HCT116 (cell line): ENCODE data around the gene SYDE2. TPM values are rescaled to one million over a fixed set of nuclear protein-coding genes. Genes with fewer than 3 reads are reported as not detected.

ENCODE experiments used
- ATAC-seq: fragments of 200-7000 bp; cut with Tn5 transposase; 2 replicates; pipeline ENCODE4 v1.9.1; 2020; ENCODE audit warnings: mild to moderate bottlenecking, moderate library complexity
- BruUV-seq: library from RNA; stranded (reverse); fragments of 400-500 nt; replicated peaks from 2 replicates; lab custom pipeline; 2021; lab: Mats Ljungman, UMichigan
- CTCF ChIA-PET: fragments of 300-600 bp; sonication (Branson Sonifier 250); formaldehyde crosslinking; loops from one replicate; lab custom pipeline; 2021; ENCODE audit warnings: antibody characterized with exemption; lab: Charles Lee
- POLR2A ChIA-PET: fragments of 300-600, 350-600 bp; sonication (Branson Sonifier 250); formaldehyde crosslinking; loops from one replicate; lab custom pipeline; 2021; ENCODE audit warnings: antibody characterized with exemption; lab: Charles Lee
- RAD21 ChIA-PET, 2 experiments: fragments of 300-600 bp; sonication (Branson Sonifier 250); formaldehyde crosslinking; loops; one replicate each; lab custom pipeline; 2023; ENCODE audit warnings: low total read pairs in 2 of 2; ENCODE audit not compliant: uncharacterized antibody in 2 of 2, unreplicated experiment in 2 of 2, low non-redundant PET in 1 of 2; lab: Charles Lee
- DNase-seq: peaks from one replicate; pipeline ENCODE4 v3.0.0-alpha.2; 2010; ENCODE audit warnings: low read depth, low spot score
- H2AFZ ChIP-seq: fragments of 200-600 bp; shearing (Covaris generic), sonication (generic); 2 replicates; pipeline ENCODE4 v1.6.1; 2017; ENCODE audit warnings: low read depth, mixed run types, mixed read lengths, antibody characterized with exemption, low read length; ENCODE audit not compliant: poor library complexity, severe bottlenecking
- H3K27ac ChIP-seq: 2 replicates; pipeline ENCODE4 v1.5.1; 2012; ENCODE audit warnings: low read depth, low read length
- H3K27me3 ChIP-seq: fragments of 200-600 bp; sonication (generic); 2 replicates; pipeline ENCODE4 v1.6.1; 2016; ENCODE audit warnings: mixed run types, low read length, mixed read lengths; ENCODE audit not compliant: insufficient read depth
- H3K36me3 ChIP-seq, 2 experiments: fragments of 200-500 bp in 1 of 2; fragments of 200-600 bp in 1 of 2; sonication (Bioruptor generic) in 1 of 2; sonication (generic) in 1 of 2; 2 replicates each; pipeline versions ENCODE4 v1.5.1 to v1.6.1; 2014 to 2016; ENCODE audit warnings: low read length in 2 of 2, inconsistent platforms in 1 of 2, mixed read lengths in 1 of 2, mixed run types in 1 of 2; ENCODE audit not compliant: insufficient read depth in 2 of 2, control insufficient read depth in 1 of 2
- H3K4me1 ChIP-seq, 2 experiments: fragments of 200-600 bp in 1 of 2; sonication (generic) in 1 of 2; 2 replicates each; pipeline versions ENCODE4 v1.5.1 to v1.6.1; 2012 to 2017; ENCODE audit warnings: low read length in 2 of 2, inconsistent platforms in 1 of 2, mild to moderate bottlenecking in 1 of 2, mixed read lengths in 1 of 2, mixed run types in 1 of 2, moderate library complexity in 1 of 2; ENCODE audit not compliant: insufficient read depth in 2 of 2, control insufficient read depth in 1 of 2
- H3K4me2 ChIP-seq: fragments of 200-600 bp; sonication (generic); 2 replicates; pipeline ENCODE4 v1.6.1; 2017; ENCODE audit warnings: mixed run types, low read length, mixed read lengths
- H3K4me3 ChIP-seq, 2 experiments: fragments of 200-600 bp in 1 of 2; sonication (generic) in 1 of 2; replicated peaks in 1 of 2; 2 replicates each; pipeline ENCODE4 v1.5.1; 2011 to 2016; ENCODE audit warnings: low read length in 2 of 2, control low read depth in 1 of 2, low read depth in 1 of 2, mild to moderate bottlenecking in 1 of 2, mixed read lengths in 1 of 2, mixed run types in 1 of 2
- H3K79me2 ChIP-seq: fragments of 200-600 bp; sonication (generic); 2 replicates; pipeline ENCODE4 v1.6.1; 2017; ENCODE audit warnings: mild to moderate bottlenecking, mixed run types, low read length, moderate library complexity, mixed read lengths; ENCODE audit not compliant: insufficient read depth
- H3K9ac ChIP-seq: fragments of 200-600 bp; sonication (generic); 2 replicates; pipeline ENCODE4 v1.6.1; 2016; ENCODE audit warnings: low read length, mixed read lengths
- H3K9me2 ChIP-seq: fragments of 200-600 bp; sonication (generic), shearing (Covaris generic); 2 replicates; pipeline ENCODE4 v1.6.1; 2017; ENCODE audit warnings: mixed run types, mild to moderate bottlenecking, moderate library complexity; ENCODE audit not compliant: insufficient read depth
- H3K9me3 ChIP-seq, 2 experiments: fragments of 200-500 bp in 1 of 2; fragments of 200-600 bp in 1 of 2; sonication (Bioruptor generic) in 1 of 2; sonication (generic) in 1 of 2; 2 replicates each; pipeline ENCODE4 v1.6.1; 2014 to 2017; ENCODE audit warnings: low read length in 2 of 2, mixed read lengths in 2 of 2, inconsistent platforms in 1 of 2, low read depth in 1 of 2, mild to moderate bottlenecking in 1 of 2, mixed run types in 1 of 2, moderate library complexity in 1 of 2; ENCODE audit not compliant: control insufficient read depth in 1 of 2, insufficient read depth in 1 of 2
- H4K20me1 ChIP-seq: fragments of 200-600 bp; sonication (generic), shearing (Covaris generic); 2 replicates; pipeline ENCODE4 v1.6.1; 2017; ENCODE audit warnings: mixed run types, mild to moderate bottlenecking, moderate library complexity; ENCODE audit not compliant: insufficient read depth
- CBX3 ChIP-seq: IDR thresholded peaks from 2 replicates; pipeline ENCODE4 v1.6.1; 2012; ENCODE audit warnings: low read depth
- CEBPB ChIP-seq: IDR thresholded peaks from 2 replicates; pipeline ENCODE4 v1.6.1; 2012; ENCODE audit warnings: low read depth
- EGR1 ChIP-seq: IDR thresholded peaks from 2 replicates; pipeline ENCODE4 v1.6.1; 2012; ENCODE audit warnings: low read depth
- EZH2phosphoT487 ChIP-seq: fragments of 200-600 bp; IDR thresholded peaks from 2 replicates; pipeline ENCODE4 v1.6.1; 2018; ENCODE audit warnings: antibody characterized with exemption, borderline replicate concordance
- FOSL1 ChIP-seq: IDR thresholded peaks from 2 replicates; pipeline ENCODE4 v1.6.1; 2012; ENCODE audit warnings: low read depth
- JUND ChIP-seq: IDR thresholded peaks from 2 replicates; pipeline ENCODE4 v1.6.1; 2012
- POLR2A ChIP-seq: IDR thresholded peaks from 2 replicates; pipeline ENCODE4 v1.7.0; 2011; ENCODE audit warnings: borderline replicate concordance; ENCODE audit not compliant: insufficient read depth, insufficient read length; ENCODE audit errors: extremely low read depth
- POLR2AphosphoS5 ChIP-seq: IDR thresholded peaks from 2 replicates; pipeline ENCODE4 v1.6.1; 2011; ENCODE audit warnings: mild to moderate bottlenecking, low read depth, low read length, moderate library complexity
- RAD21 ChIP-seq: IDR thresholded peaks from 2 replicates; pipeline ENCODE4 v1.6.1; 2012; ENCODE audit warnings: low read depth, mild to moderate bottlenecking
- SIN3A ChIP-seq: IDR thresholded peaks from 2 replicates; pipeline ENCODE4 v1.6.1; 2012; ENCODE audit warnings: low read depth
- SP1 ChIP-seq: IDR thresholded peaks from 2 replicates; pipeline ENCODE4 v1.6.1; 2012; ENCODE audit warnings: low read depth
- SRF ChIP-seq: IDR thresholded peaks from 2 replicates; pipeline ENCODE4 v1.6.1; 2012; ENCODE audit warnings: low read depth
- TCF7L2 ChIP-seq: IDR thresholded peaks from 2 replicates; pipeline ENCODE4 v1.7.0; 2011; ENCODE audit warnings: borderline replicate concordance, inconsistent platforms; ENCODE audit not compliant: insufficient read depth, insufficient read length; ENCODE audit errors: extremely low read depth
- YY1 ChIP-seq: IDR thresholded peaks from 2 replicates; pipeline ENCODE4 v1.6.1; 2011; ENCODE audit warnings: low read length, low read depth, moderate library complexity, mild to moderate bottlenecking; ENCODE audit not compliant: insufficient replicate concordance; ENCODE audit errors: extremely low read depth
- ZNF274 ChIP-seq: fragments of 200-500 bp; sonication (Bioruptor generic); IDR thresholded peaks from 2 replicates; pipeline ENCODE4 v1.6.1; 2014; ENCODE audit warnings: mild to moderate bottlenecking, low read depth, low read length, inconsistent platforms
- intact Hi-C: fragments of 100-400 bp; cut with micrococcal nuclease; formaldehyde crosslinking; loops from 2 replicates; pipeline ENCODE4 v1.10.0; 2022
- total RNA-seq: library from RNA; stranded (reverse); gene quantifications from one replicate; pipeline ENCODE4 v1.2.1, GENCODE V29; 2021; ENCODE audit not compliant: unreplicated experiment
- TF ChIP-seq, protein P1 (sequence below): IDR thresholded peaks from 2 replicates; pipeline ENCODE4 v1.6.1; 2012
- TF ChIP-seq, protein P2 (sequence below): IDR thresholded peaks from 2 replicates; pipeline ENCODE4 v1.6.1; 2012; ENCODE audit warnings: low read depth

Gene SYDE2
- total RNA-seq, 1 experiment from 2014 or later, result 5.3 TPM

DNA sequence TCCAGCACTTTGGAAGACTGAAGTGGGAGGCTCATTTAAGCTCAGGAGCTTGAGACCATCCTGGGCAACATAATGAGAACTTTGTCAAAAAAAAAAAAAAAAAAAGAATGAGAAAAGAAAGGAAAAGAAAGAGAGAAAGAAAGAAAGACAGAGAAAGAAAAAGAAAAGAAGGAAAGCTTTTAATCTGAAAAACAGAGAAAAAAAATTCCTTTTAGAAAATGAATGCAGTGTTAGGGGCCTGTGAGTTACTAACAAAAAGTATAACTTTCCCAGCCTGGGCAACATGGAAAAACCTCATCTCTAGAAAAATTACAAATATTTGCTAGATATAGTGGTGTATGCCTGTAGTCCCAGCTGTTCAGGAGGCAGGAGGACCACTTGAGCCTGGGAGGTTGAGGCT is 15.9 kb upstream of the SYDE2 start:
- intact Hi-C loops, result no loop called here
- Histone ChIP-seq H3K27ac (no peak overlapping the region), H4K20me1 (no peaks in the 10 kb centered on the region), H3K27me3 (no peaks in the 10 kb centered on the region), H3K4me2 (no peak overlapping the region), H3K79me2 (no peaks in the 10 kb centered on the region), H3K36me3 (no peaks in the 10 kb centered on the region), H3K9me2 (no peaks in the 10 kb centered on the region), H3K9ac (no peak overlapping the region), H2AFZ (no peak overlapping the region), H3K4me1 (no peaks in the 10 kb centered on the region), H3K9me3 (no peaks in the 10 kb centered on the region), H3K4me3 (no peak overlapping the region)
- ChIA-PET CTCF (no interaction called here), RAD21 (no interaction called here), POLR2A (no interaction called here)
- TF ChIP-seq CEBPB, result no peak
- TF ChIP-seq CBX3, result no peak
- TF ChIP-seq EGR1, result no peak
- no peak for TF ChIP-seq TCF7L2
- TF ChIP-seq, protein P1, sequence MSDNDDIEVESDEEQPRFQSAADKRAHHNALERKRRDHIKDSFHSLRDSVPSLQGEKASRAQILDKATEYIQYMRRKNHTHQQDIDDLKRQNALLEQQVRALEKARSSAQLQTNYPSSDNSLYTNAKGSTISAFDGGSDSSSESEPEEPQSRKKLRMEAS, result no peak
- TF ChIP-seq EZH2phosphoT487, result no peak
- TF ChIP-seq FOSL1, result no peak
- BruUV-seq, result no TSS peak
- ATAC-seq (no peak), DNase-seq (no peak)

DNA sequence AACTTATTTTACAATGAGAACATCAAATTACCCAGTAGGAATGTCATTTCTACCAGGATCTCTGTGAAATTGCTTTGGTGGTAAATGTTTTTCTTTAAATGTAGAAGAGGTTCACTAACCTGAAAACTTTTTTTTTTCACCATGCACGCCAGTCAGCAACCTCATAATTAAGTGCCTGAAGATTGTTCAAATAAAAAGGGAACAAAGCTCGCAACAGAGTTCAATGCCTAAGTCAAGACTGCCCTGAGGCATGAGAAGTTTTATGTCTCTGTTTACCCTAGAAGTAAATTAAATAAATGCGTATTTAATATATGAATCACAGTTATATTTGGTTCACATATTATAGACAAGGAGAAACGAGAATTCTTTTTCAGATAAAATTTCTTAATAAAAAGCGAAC is 13.8 kb upstream of the SYDE2 start:
- Histone ChIP-seq H3K9me3 (no peaks in the 10 kb centered on the region), H3K4me1 (no peaks in the 10 kb centered on the region), H3K79me2 (no peaks in the 10 kb centered on the region), H3K36me3 (no peaks in the 10 kb centered on the region), H3K27ac (no peak overlapping the region), H2AFZ (no peak overlapping the region), H3K4me2 (no peak overlapping the region), H3K27me3 (no peaks in the 10 kb centered on the region), H3K9me2 (no peaks in the 10 kb centered on the region), H4K20me1 (no peaks in the 10 kb centered on the region), H3K9ac (no peak overlapping the region), H3K4me3 (no peak overlapping the region)
- DNase-seq, result no peak
- ChIA-PET POLR2A (no interaction called here), CTCF (no interaction called here), RAD21 (no interaction called here)
- ATAC-seq, result no peak
- no TSS peak for BruUV-seq
- intact Hi-C loops, result no loop called here
- no peak for TF ChIP-seq YY1
- no peak for TF ChIP-seq SRF
- no peak for TF ChIP-seq POLR2AphosphoS5
- no peak for TF ChIP-seq RAD21
- TF ChIP-seq SP1, result no peak
- TF ChIP-seq, protein P1, result no peak
- TF ChIP-seq CEBPB, result no peak
- no peak for TF ChIP-seq FOSL1
- TF ChIP-seq JUND, result no peak
- TF ChIP-seq TCF7L2, result no peak
- no peak for TF ChIP-seq ZNF274
- no peak for TF ChIP-seq POLR2A
- TF ChIP-seq SIN3A, result no peak
- TF ChIP-seq, protein P2, sequence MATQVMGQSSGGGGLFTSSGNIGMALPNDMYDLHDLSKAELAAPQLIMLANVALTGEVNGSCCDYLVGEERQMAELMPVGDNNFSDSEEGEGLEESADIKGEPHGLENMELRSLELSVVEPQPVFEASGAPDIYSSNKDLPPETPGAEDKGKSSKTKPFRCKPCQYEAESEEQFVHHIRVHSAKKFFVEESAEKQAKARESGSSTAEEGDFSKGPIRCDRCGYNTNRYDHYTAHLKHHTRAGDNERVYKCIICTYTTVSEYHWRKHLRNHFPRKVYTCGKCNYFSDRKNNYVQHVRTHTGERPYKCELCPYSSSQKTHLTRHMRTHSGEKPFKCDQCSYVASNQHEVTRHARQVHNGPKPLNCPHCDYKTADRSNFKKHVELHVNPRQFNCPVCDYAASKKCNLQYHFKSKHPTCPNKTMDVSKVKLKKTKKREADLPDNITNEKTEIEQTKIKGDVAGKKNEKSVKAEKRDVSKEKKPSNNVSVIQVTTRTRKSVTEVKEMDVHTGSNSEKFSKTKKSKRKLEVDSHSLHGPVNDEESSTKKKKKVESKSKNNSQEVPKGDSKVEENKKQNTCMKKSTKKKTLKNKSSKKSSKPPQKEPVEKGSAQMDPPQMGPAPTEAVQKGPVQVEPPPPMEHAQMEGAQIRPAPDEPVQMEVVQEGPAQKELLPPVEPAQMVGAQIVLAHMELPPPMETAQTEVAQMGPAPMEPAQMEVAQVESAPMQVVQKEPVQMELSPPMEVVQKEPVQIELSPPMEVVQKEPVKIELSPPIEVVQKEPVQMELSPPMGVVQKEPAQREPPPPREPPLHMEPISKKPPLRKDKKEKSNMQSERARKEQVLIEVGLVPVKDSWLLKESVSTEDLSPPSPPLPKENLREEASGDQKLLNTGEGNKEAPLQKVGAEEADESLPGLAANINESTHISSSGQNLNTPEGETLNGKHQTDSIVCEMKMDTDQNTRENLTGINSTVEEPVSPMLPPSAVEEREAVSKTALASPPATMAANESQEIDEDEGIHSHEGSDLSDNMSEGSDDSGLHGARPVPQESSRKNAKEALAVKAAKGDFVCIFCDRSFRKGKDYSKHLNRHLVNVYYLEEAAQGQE, result no peak
